Measurements from ENCODE around the gene TNRC6A. TPM values are rescaled to one million over a fixed set of nuclear protein-coding genes. Genes with fewer than 3 reads are reported as not detected.
A peak's percentile ranks its signal among the peaks of the same experiment; 100 is the strongest.

The TNRC6A gene
- total and polyA plus RNA-seq, 2 of the 13 experiments (the other 11 are each of a cell fraction or from before 2014, with no cell fraction given), result 30.9 to 43.6 TPM

GRCh38 chr16:24869033-24869432 is 139.6 kb downstream of the TNRC6A start:
- ATAC-seq (peak; percentile 23; the same call in 2 of the 3 replicates), DNase-seq (ENCODE audit: low spot score) (no peak), FAIRE-seq (no peak)
- ChIA-PET POLR2A (no interaction called here), CTCF (ENCODE audit: low intra/inter-chr PET ratio, low total read pairs) (no interaction called here)
- BruUV-seq (replicated peaks), result no TSS peak
- 75% methylated on average over 8 of the region's 8 CpGs for WGBS (ENCODE audit: low lambda C conversion rate)
- intact Hi-C loops (cut with micrococcal nuclease; ENCODE audit: unreplicated experiment) (no loop called here), in situ Hi-C loops (cut with HindIII; ENCODE audit: extremely low pct_ligation_motif_present, low pct_unique_long_range_greater_than_20kb) (no loop called here)
- Histone ChIP-seq H3K9me3 (ENCODE audit: low read length) (peaks cover 4% of the 10 kb centered on the region), H2AFZ (ENCODE audit: low read length) (no peak overlapping the region), H3K27ac (ENCODE audit: extremely low read length, insufficient read depth, low read length) (no peak overlapping the region), H3K9ac (ENCODE audit: insufficient read depth, low read depth, low read length) (no peak overlapping the region), H3K4me3 (replicated peaks in 1 of 3; ENCODE audit: insufficient read depth in 1 of 3, low read depth in 2 of 3, low read length in 3 of 3) (no peak overlapping the region), H3K27me3 (ENCODE audit: control insufficient read depth in 1 of 2, insufficient read depth in 2 of 2, low read length in 2 of 2) (no peaks in the 10 kb centered on the region), H3K4me1 (ENCODE audit: insufficient read depth, low read length) (no peaks in the 10 kb centered on the region), H3K4me2 (ENCODE audit: low read depth, low read length) (no peak overlapping the region), H4K20me1 (ENCODE audit: insufficient read depth, low read length) (no peaks in the 10 kb centered on the region), H3K79me2 (ENCODE audit: insufficient read depth, low read length) (no peaks in the 10 kb centered on the region), H3K36me3 (replicated peaks in 1 of 2; ENCODE audit: control insufficient read depth in 1 of 2, insufficient read depth in 2 of 2, low read length in 2 of 2) (no peaks in the 10 kb centered on the region)
- TF ChIP-seq ZNF703 (CRISPR knock-in tag; IDR thresholded peaks at IDR 0.05; ENCODE audit: borderline replicate concordance) (no peak), TARDBP (CRISPR knock-in tag; IDR thresholded peaks at IDR 0.05) (no peak), FOXO4 (CRISPR knock-in tag; conservative IDR thresholded peaks at IDR 0.05) (no peak), ZNF766 (CRISPR knock-in tag; IDR thresholded peaks at IDR 0.05; ENCODE audit: borderline replicate concordance) (no peak)

GRCh38 chr16:24871891-24872290 is 142.4 kb downstream of the TNRC6A start:
- 93% methylated on average over 5 of the region's 5 CpGs for WGBS (ENCODE audit: low lambda C conversion rate)
- DNase-seq (ENCODE audit: low spot score) (no peak), FAIRE-seq (no peak), ATAC-seq (no peak)
- in situ Hi-C loops (cut with HindIII; ENCODE audit: extremely low pct_ligation_motif_present, low pct_unique_long_range_greater_than_20kb) (no loop called here), intact Hi-C loops (cut with micrococcal nuclease; ENCODE audit: unreplicated experiment) (no loop called here)
- H3K4me1 ChIP-seq (ENCODE audit: insufficient read depth, low read length), result no peaks in the 10 kb centered on the region
- no peaks in the 10 kb centered on the region for H3K27me3 ChIP-seq (ENCODE audit: control insufficient read depth in 1 of 2, insufficient read depth in 2 of 2, low read length in 2 of 2)
- H2AFZ ChIP-seq (ENCODE audit: low read length), result no peak overlapping the region
- no peak overlapping the region for H3K27ac ChIP-seq (ENCODE audit: extremely low read length, insufficient read depth, low read length)
- no peaks in the 10 kb centered on the region for H3K9me3 ChIP-seq (ENCODE audit: low read length)
- CTCF ChIA-PET (ENCODE audit: low intra/inter-chr PET ratio, low total read pairs), result no interaction called here
- peak; percentile 97 for TF ChIP-seq ZNF329 (CRISPR knock-in tag; IDR thresholded peaks at IDR 0.05; ENCODE audit: low read depth)
- TF ChIP-seq TEAD3 (CRISPR knock-in tag; optimal IDR thresholded peaks at IDR 0.05; ENCODE audit: borderline replicate concordance), result no peak
- POLR2A ChIA-PET, result no interaction called here
- H3K36me3 ChIP-seq (replicated peaks in 1 of 2; ENCODE audit: control insufficient read depth in 1 of 2, insufficient read depth in 2 of 2, low read length in 2 of 2), result no peaks in the 10 kb centered on the region
- H3K9ac ChIP-seq (ENCODE audit: insufficient read depth, low read depth, low read length), result no peak overlapping the region
- BruUV-seq (replicated peaks), result no TSS peak
- no peak overlapping the region for H3K4me2 ChIP-seq (ENCODE audit: low read depth, low read length)
- H3K4me3 ChIP-seq (replicated peaks in 1 of 3; ENCODE audit: insufficient read depth in 1 of 3, low read depth in 2 of 3, low read length in 3 of 3), result no peak overlapping the region
- no peaks in the 10 kb centered on the region for H3K79me2 ChIP-seq (ENCODE audit: insufficient read depth, low read length)
- no peaks in the 10 kb centered on the region for H4K20me1 ChIP-seq (ENCODE audit: insufficient read depth, low read length)
